Natural killer cell (primary cell): ENCODE data around the gene CALHM6. TPM values are rescaled to one million over a fixed set of nuclear protein-coding genes. Genes with fewer than 3 reads are reported as not detected.
A peak's percentile ranks its signal among the peaks of the same experiment; 100 is the strongest.
"Not testable (repeated sequence)": the region's sequence is repeated elsewhere in the genome, so short reads cannot be mapped to it uniquely, and the experiment has no call there.

Source experiments
- ATAC-seq, 3 donors: fragments of 150-1000 bp in 2 of 3; fragments of 200-7000 bp in 1 of 3; cut with Tn5 transposase; 1 replicate in 1 of 3; 2 replicates in 2 of 3; pipeline ENCODE4 v1.10.0; 2021; ENCODE audit warnings: mild to moderate bottlenecking in 2 of 3, moderate library complexity in 2 of 3
- DNase-seq, 2 donors: peaks; one replicate each; pipeline versions ENCODE4 v3.0.0 to v3.0.0-alpha.2; 2013 to 2021; ENCODE audit warnings: mixed read lengths in 1 of 2
- H3K27ac ChIP-seq: one replicate; pipeline ENCODE4 v1.5.1; 2013; ENCODE audit warnings: mild to moderate bottlenecking, low read length
- H3K27me3 ChIP-seq: one replicate; pipeline ENCODE4 v1.6.1; 2013; ENCODE audit warnings: low read length; ENCODE audit not compliant: control insufficient read depth, insufficient read depth
- H3K36me3 ChIP-seq: one replicate; pipeline ENCODE4 v1.6.1; 2013; ENCODE audit warnings: low read length; ENCODE audit not compliant: control insufficient read depth, insufficient read depth
- H3K4me1 ChIP-seq: one replicate; pipeline ENCODE4 v1.6.1; 2013; ENCODE audit warnings: low read length; ENCODE audit not compliant: control insufficient read depth, insufficient read depth
- H3K4me3 ChIP-seq: one replicate; pipeline ENCODE4 v1.5.1; 2013; ENCODE audit warnings: low read length
- H3K9me3 ChIP-seq: one replicate; pipeline ENCODE4 v1.6.1; 2013; ENCODE audit warnings: low read length; ENCODE audit not compliant: control insufficient read depth, insufficient read depth
- H3K27ac Mint-ChIP-seq, 2 donors: one replicate each; pipeline ENCODE4 v1.8.0; 2022; ENCODE audit warnings: mild to moderate bottlenecking in 2 of 2, mixed read lengths in 2 of 2, moderate library complexity in 1 of 2
- H3K27me3 Mint-ChIP-seq, 2 donors: one replicate each; pipeline ENCODE4 v1.8.0; 2022; ENCODE audit warnings: low read depth in 2 of 2, mixed read lengths in 2 of 2
- H3K36me3 Mint-ChIP-seq: one replicate; pipeline ENCODE4 v1.8.0; 2022; ENCODE audit warnings: mixed read lengths
- H3K4me1 Mint-ChIP-seq, 2 donors: one replicate each; pipeline ENCODE4 v1.8.0; 2022; ENCODE audit warnings: mixed read lengths in 2 of 2
- H3K4me3 Mint-ChIP-seq: one replicate; pipeline ENCODE4 v1.8.0; 2022; ENCODE audit warnings: mild to moderate bottlenecking, moderate library complexity, mixed read lengths
- H3K9me3 Mint-ChIP-seq, 2 donors: one replicate each; pipeline ENCODE4 v1.8.0; 2022; ENCODE audit warnings: mixed read lengths in 2 of 2
- CTCF ChIP-seq: fragments of 200-600 bp; IDR thresholded peaks from one replicate; pipeline ENCODE4 v1.8.0; 2022; ENCODE audit warnings: antibody characterized with exemption
- WGBS: methylation state at CpG from one replicate; pipeline ENCODE4 v1.1.7; 2013; ENCODE audit warnings: missing lambda C conversion rate; ENCODE audit not compliant: insufficient coverage; 5-methylcytosine and 5-hydroxymethylcytosine counted together
- intact Hi-C: fragments of 100-400 bp; cut with micrococcal nuclease; formaldehyde crosslinking; loops from one replicate; pipeline ENCODE4 v1.14.2; 2022
- total RNA-seq, 4 donors: library from RNA; stranded (reverse); fragments of 120-200 nt in 1 of 4; gene quantifications; one replicate each; pipeline versions ENCODE4 v1.2.3 to v1.2.4, GENCODE V29; 2013 to 2022

The CALHM6 gene
- total RNA-seq, 3 donors from 2014 or later (not counting 1 experiment from before 2014, with no cell fraction given) = 7.9 to 20.6 (median 12.3) TPM

- Mint-ChIP-seq H3K9me3 (peaks cover 0 to 2% of the 10 kb centered on the region in 2 donors), H3K27ac (no peak overlapping the region), H3K36me3 (peaks cover 8% of the 10 kb centered on the region), H3K4me1 (no peaks in the 10 kb centered on the region), H3K27me3 (peaks cover 0 to 19% of the 10 kb centered on the region in 2 donors), H3K4me3 (no peak overlapping the region)
- intact Hi-C loops = no loop called here
- no peak for TF ChIP-seq CTCF
- Histone ChIP-seq H3K36me3 (no peaks in the 10 kb centered on the region), H3K27ac (no peak overlapping the region), H3K4me1 (no peaks in the 10 kb centered on the region), H3K4me3 (no peak overlapping the region), H3K27me3 (no peaks in the 10 kb centered on the region), H3K9me3 (no peaks in the 10 kb centered on the region)
- DNase-seq = no peak
- 88% methylated on average over 3 of the region's 6 CpGs for WGBS
- peak in 1 of 3 donors; percentile 56 for ATAC-seq
Measured at GRCh38 chr6:116492331-116493067, 31.3 kb downstream of the CALHM6 start.

GRCh38 chr6:116495161-116495560, 34.0 kb downstream of the CALHM6 start:
- H3K4me1 ChIP-seq, H3K4me3 ChIP-seq, H3K27ac ChIP-seq, H3K9me3 ChIP-seq, H3K36me3 Mint-ChIP-seq, H3K9me3 Mint-ChIP-seq, H3K4me3 Mint-ChIP-seq, intact Hi-C loops, H3K4me1 Mint-ChIP-seq, ATAC-seq, H3K27ac Mint-ChIP-seq, DNase-seq, H3K36me3 ChIP-seq, H3K27me3 ChIP-seq: not testable (repeated sequence)
- peaks cover 4 to 26% of the 10 kb centered on the region in 2 donors for H3K27me3 Mint-ChIP-seq
- WGBS = no CpG with 5 or more reads among the region's 1 CpG

- Mint-ChIP-seq H3K4me3 (no peak overlapping the region), H3K4me1 (no peaks in the 10 kb centered on the region), H3K36me3 (peaks cover under 1% of the 10 kb centered on the region), H3K9me3 (peaks cover 0 to 2% of the 10 kb centered on the region in 2 donors), H3K27ac (no peak overlapping the region), H3K27me3 (peaks cover 7% of the 10 kb centered on the region in 2 donors)
- ATAC-seq (no peak), DNase-seq (no peak)
- Histone ChIP-seq H3K36me3 (no peaks in the 10 kb centered on the region), H3K27ac (no peak overlapping the region), H3K4me3 (no peak overlapping the region), H3K4me1 (no peaks in the 10 kb centered on the region), H3K9me3 (no peaks in the 10 kb centered on the region), H3K27me3 (no peaks in the 10 kb centered on the region)
- WGBS = 90% methylated on average over 3 of the region's 3 CpGs
- intact Hi-C loops = no loop called here
- no peak for TF ChIP-seq CTCF
Measured at GRCh38 chr6:116497113-116497676, 36.0 kb downstream of the CALHM6 start.

- no peaks in the 10 kb centered on the region for H3K27me3 ChIP-seq
- H3K4me1 ChIP-seq = no peaks in the 10 kb centered on the region
- TF ChIP-seq CTCF = no peak
- Mint-ChIP-seq H3K4me3 (no peak overlapping the region), H3K27ac (no peak overlapping the region), H3K36me3 (no peaks in the 10 kb centered on the region), H3K9me3 (peaks cover 0 to 3% of the 10 kb centered on the region in 2 donors), H3K4me1 (no peaks in the 10 kb centered on the region), H3K27me3 (peaks cover 7 to 18% of the 10 kb centered on the region in 2 donors)
- no peaks in the 10 kb centered on the region for H3K36me3 ChIP-seq
- H3K9me3 ChIP-seq = no peaks in the 10 kb centered on the region
- H3K27ac ChIP-seq = no peak overlapping the region
- intact Hi-C loops = no loop called here
- DNase-seq = peak in 1 of 2 donors; percentile 28
- no peak for ATAC-seq
- WGBS = 84% methylated on average over 9 of the region's 9 CpGs
- no peak overlapping the region for H3K4me3 ChIP-seq
Measured at GRCh38 chr6:116500969-116501433, 39.8 kb downstream of the CALHM6 start.
